HEK293 (cell line): ENCODE results near the gene HIF3A.

Experiments used
- CTCF ChIA-PET: fragments of 350-600 bp; formaldehyde crosslinking; extraction: SDS; loops from one replicate; lab custom pipeline; 2021; ENCODE audit warnings: antibody characterized with exemption; lab: Yijun Ruan, JAX
- POLR2A ChIA-PET: fragments of 300-600 bp; formaldehyde crosslinking; extraction: SDS; loops from one replicate; lab custom pipeline; 2020; ENCODE audit warnings: antibody characterized with exemption, inconsistent platforms; lab: Yijun Ruan, JAX
- H3K27ac ChIP-seq: fragments of 200-500 bp; sonication (Bioruptor generic); 2 replicates; pipeline ENCODE4 v1.5.1; 2014; ENCODE audit warnings: low read depth, low read length, control low read depth, inconsistent platforms; ENCODE audit errors: extremely low read depth
- H3K36me3 ChIP-seq, 2 experiments: fragments of 200-500 bp in 1 of 2; sonication (Bioruptor generic) in 1 of 2; 1 replicate in 1 of 2; 2 replicates in 1 of 2; pipeline ENCODE4 v1.5.1; 2014 to 2017; ENCODE audit warnings: inconsistent platforms in 2 of 2, low read length in 2 of 2; ENCODE audit not compliant: control insufficient read depth in 2 of 2, insufficient read depth in 1 of 2
- H3K4me1 ChIP-seq: fragments of 200-500 bp; sonication (Bioruptor generic); 2 replicates; pipeline ENCODE4 v1.5.1; 2014; ENCODE audit warnings: mild to moderate bottlenecking, low read length, inconsistent platforms; ENCODE audit not compliant: control insufficient read depth, insufficient read depth
- H3K4me3 ChIP-seq: 2 replicates; pipeline ENCODE4 v1.5.1; 2011; ENCODE audit warnings: low read depth, mild to moderate bottlenecking, control low read depth, low read length, moderate library complexity
- H3K9me3 ChIP-seq: fragments of 200-500 bp; sonication (Bioruptor generic); 2 replicates; pipeline ENCODE4 v1.5.1; 2014; ENCODE audit warnings: low read depth, low read length, inconsistent platforms; ENCODE audit not compliant: control insufficient read depth, insufficient read depth
- ELK4 ChIP-seq: IDR thresholded peaks from 2 replicates; pipeline ENCODE4 v1.6.1; 2011; ENCODE audit warnings: mild to moderate bottlenecking, low read depth, low read length, borderline replicate concordance
- KLF17 ChIP-seq: fragments of 450-650 bp; formaldehyde crosslinking; IDR thresholded peaks from 2 replicates; pipeline ENCODE4 v1.5.1; 2016; ENCODE audit warnings: missing biosample characterization, missing genetic modification characterization
- SP7 ChIP-seq: fragments of 450-650 bp; formaldehyde crosslinking; IDR thresholded peaks from 2 replicates; pipeline ENCODE4 v1.5.1; 2016; ENCODE audit warnings: missing biosample characterization, missing genetic modification characterization
- ZBTB1 ChIP-seq: fragments of 450-650 bp; formaldehyde crosslinking; IDR thresholded peaks from 2 replicates; pipeline ENCODE4 v1.5.1; 2016; ENCODE audit warnings: missing biosample characterization, missing genetic modification characterization
- ZNF26 ChIP-seq: fragments of 450-650 bp; formaldehyde crosslinking; IDR thresholded peaks from 2 replicates; pipeline ENCODE4 v1.5.1; 2016; ENCODE audit warnings: missing biosample characterization, missing genetic modification characterization
- ZNF423 ChIP-seq: fragments of 450-650 bp; formaldehyde crosslinking; IDR thresholded peaks from 2 replicates; pipeline ENCODE4 v1.5.1; 2016; ENCODE audit warnings: missing biosample characterization, missing genetic modification characterization
- ZNF530 ChIP-seq: fragments of 450-650 bp; formaldehyde crosslinking; IDR thresholded peaks from 2 replicates; pipeline ENCODE4 v1.5.1; 2016; ENCODE audit warnings: low read depth, missing biosample characterization, missing genetic modification characterization
- TF ChIP-seq, protein P1 (sequence below): fragments of 450-650 bp; formaldehyde crosslinking; IDR thresholded peaks from 2 replicates; pipeline ENCODE4 v1.5.1; 2016; ENCODE audit warnings: missing biosample characterization, missing genetic modification characterization
- TF ChIP-seq, protein P2 (sequence below): fragments of 450-650 bp; IDR thresholded peaks from 2 replicates; pipeline ENCODE4 v1.5.1; 2018; ENCODE audit warnings: missing biosample characterization, missing genetic modification characterization

The HIF3A gene

GRCh38 chr19:46340051-46340659, 43.3 kb downstream of the HIF3A start:
- ChIA-PET CTCF (interaction anchor here (0.5 to 0.7 kb wide), 3 partner anchors 14 to 55 kb away, joined by 3 to 6 read pairs (median 4); no protein-coding TSS in a partner anchor), POLR2A (no interaction called here)
- TF ChIP-seq, protein P1, sequence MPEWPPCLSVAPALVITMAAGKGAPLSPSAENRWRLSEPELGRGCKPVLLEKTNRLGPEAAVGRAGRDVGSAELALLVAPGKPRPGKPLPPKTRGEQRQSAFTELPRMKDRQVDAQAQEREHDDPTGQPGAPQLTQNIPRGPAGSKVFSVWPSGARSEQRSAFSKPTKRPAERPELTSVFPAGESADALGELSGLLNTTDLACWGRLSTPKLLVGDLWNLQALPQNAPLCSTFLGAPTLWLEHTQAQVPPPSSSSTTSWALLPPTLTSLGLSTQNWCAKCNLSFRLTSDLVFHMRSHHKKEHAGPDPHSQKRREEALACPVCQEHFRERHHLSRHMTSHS (tag by site-specific recombination), result no peak
- TF ChIP-seq, protein P2, sequence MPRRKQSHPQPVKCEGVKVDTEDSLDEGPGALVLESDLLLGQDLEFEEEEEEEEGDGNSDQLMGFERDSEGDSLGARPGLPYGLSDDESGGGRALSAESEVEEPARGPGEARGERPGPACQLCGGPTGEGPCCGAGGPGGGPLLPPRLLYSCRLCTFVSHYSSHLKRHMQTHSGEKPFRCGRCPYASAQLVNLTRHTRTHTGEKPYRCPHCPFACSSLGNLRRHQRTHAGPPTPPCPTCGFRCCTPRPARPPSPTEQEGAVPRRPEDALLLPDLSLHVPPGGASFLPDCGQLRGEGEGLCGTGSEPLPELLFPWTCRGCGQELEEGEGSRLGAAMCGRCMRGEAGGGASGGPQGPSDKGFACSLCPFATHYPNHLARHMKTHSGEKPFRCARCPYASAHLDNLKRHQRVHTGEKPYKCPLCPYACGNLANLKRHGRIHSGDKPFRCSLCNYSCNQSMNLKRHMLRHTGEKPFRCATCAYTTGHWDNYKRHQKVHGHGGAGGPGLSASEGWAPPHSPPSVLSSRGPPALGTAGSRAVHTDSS (tag by site-specific recombination), result peak; percentile 91
- Histone ChIP-seq H3K9me3 (no peaks in the 10 kb centered on the region), H3K4me1 (no peaks in the 10 kb centered on the region), H3K4me3 (no peak overlapping the region), H3K36me3 (no peaks in the 10 kb centered on the region), H3K27ac (no peak overlapping the region)

GRCh38 chr19:46341937-46342336, 45.1 kb downstream of the HIF3A start:
- POLR2A ChIA-PET, result no interaction called here
- Histone ChIP-seq H3K4me3 (no peak overlapping the region), H3K27ac (no peak overlapping the region), H3K4me1 (no peaks in the 10 kb centered on the region; the same call in 1 of the 2 replicates), H3K9me3 (no peaks in the 10 kb centered on the region), H3K36me3 (no peaks in the 10 kb centered on the region)
- CTCF ChIA-PET, result interaction anchor here (0.6 kb wide), 1 partner anchor 228 kb away, joined by 6 read pairs; no protein-coding TSS in a partner anchor
- TF ChIP-seq ZNF423 (tag by site-specific recombination) (no peak), ZNF26 (tag by site-specific recombination) (no peak)

GRCh38 chr19:46344363-46344762, 47.5 kb downstream of the HIF3A start:
- CTCF ChIA-PET, result interaction anchor here (0.7 to 0.9 kb wide), 4 partner anchors 19 to 241 kb away, joined by 3 to 5 read pairs (median 4); no protein-coding TSS in a partner anchor
- POLR2A ChIA-PET, result no interaction called here

More at GRCh38 chr19:46344363-46344762, 47.5 kb downstream of the HIF3A start:
- Histone ChIP-seq H3K36me3 (peaks cover 5 to 10% of the 10 kb centered on the region in 2 experiments; a peak in 2 of 3 replicates), H3K27ac (no peak overlapping the region), H3K9me3 (no peaks in the 10 kb centered on the region), H3K4me3 (no peak overlapping the region), H3K4me1 (peaks cover 7% of the 10 kb centered on the region; the same call in 1 of the 2 replicates)
- TF ChIP-seq SP7 (tag by site-specific recombination) (no peak), ZBTB1 (tag by site-specific recombination) (no peak), KLF17 (no peak), ZNF530 (tag by site-specific recombination) (no peak), ELK4 (no peak)
